Cardiac muscle cell (in vitro differentiated cells and primary cell): ENCODE data around the gene ATAD2B. TPM values are rescaled to one million over a fixed set of nuclear protein-coding genes. Genes with fewer than 3 reads are reported as not detected.

Source experiments
- DNase-seq, 2 donors: peaks; one replicate each; pipeline versions ENCODE4 v3.0.0 to v3.0.0-alpha.2; 2010 to 2017; ENCODE audit warnings: low read depth in 1 of 2, low spot score in 1 of 2
- H3K27ac ChIP-seq: fragments of 200-600 bp; sonication (generic); 2 replicates; pipeline ENCODE4 v1.5.1; 2016
- H3K27me3 ChIP-seq: fragments of 200-600 bp; sonication (generic); 2 replicates; pipeline ENCODE4 v1.6.0; 2016; ENCODE audit warnings: control low read depth
- H3K36me3 ChIP-seq: fragments of 200-600 bp; sonication (generic); 2 replicates; pipeline ENCODE4 v1.5.1; 2016; ENCODE audit warnings: control low read depth
- H3K4me1 ChIP-seq: fragments of 200-600 bp; sonication (generic); 2 replicates; pipeline ENCODE4 v1.8.1; 2017; ENCODE audit warnings: low read depth, mild to moderate bottlenecking, mixed run types
- H3K4me3 ChIP-seq: fragments of 200-600 bp; sonication (generic); 2 replicates; pipeline ENCODE4 v1.5.1; 2016; ENCODE audit warnings: mild to moderate bottlenecking
- H3K9me3 ChIP-seq: fragments of 200-600 bp; sonication (generic); 2 replicates; pipeline ENCODE4 v1.5.1; 2017; ENCODE audit warnings: low read depth, mild to moderate bottlenecking, control low read depth
- CTCF ChIP-seq: IDR thresholded peaks from 2 replicates; pipeline ENCODE4 v1.5.1; 2012; ENCODE audit warnings: low read depth, mild to moderate bottlenecking, low read length
- polyA plus RNA-seq: library from polyadenylated mRNA; unstranded; fragments of >200 nt; fragmentation: Nextera tagmentation; extraction: Ambion mirVana; gene quantifications from 2 replicates; pipeline ENCODE4 v1.2.1, GENCODE V29; 2016
- total RNA-seq: library from RNA; depleted of rRNA; stranded (reverse); fragments of >200 nt; gene quantifications from 2 replicates; pipeline ENCODE4 v1.2.3, GENCODE V29; 2016

The ATAD2B gene
- total and polyA plus RNA-seq, 2 experiments from 2014 or later, result 10.7 to 17.2 TPM

- Histone ChIP-seq H3K4me3 (no peak overlapping the region), H3K36me3 (peaks cover 11% of the 10 kb centered on the region), H3K27me3 (no peaks in the 10 kb centered on the region), H3K9me3 (no peaks in the 10 kb centered on the region), H3K27ac (no peak overlapping the region), H3K4me1 (no peaks in the 10 kb centered on the region)
- no peak for DNase-seq
- TF ChIP-seq CTCF, result no peak
Measured at GRCh38 chr2:23826771-23827170, 100.2 kb downstream of the ATAD2B start.

- peaks cover 18% of the 10 kb centered on the region for H3K36me3 ChIP-seq
- no peak for DNase-seq
- no peak overlapping the region for H3K4me3 ChIP-seq
- no peak overlapping the region for H3K27ac ChIP-seq
- H3K9me3 ChIP-seq, result no peaks in the 10 kb centered on the region
- H3K27me3 ChIP-seq, result no peaks in the 10 kb centered on the region
- H3K4me1 ChIP-seq, result no peaks in the 10 kb centered on the region
- TF ChIP-seq CTCF, result no peak
Measured at GRCh38 chr2:23826040-23826439, 100.9 kb downstream of the ATAD2B start.

- Histone ChIP-seq H3K4me1 (no peaks in the 10 kb centered on the region), H3K27me3 (no peaks in the 10 kb centered on the region), H3K4me3 (no peak overlapping the region), H3K9me3 (no peaks in the 10 kb centered on the region), H3K27ac (no peak overlapping the region), H3K36me3 (peaks cover 18% of the 10 kb centered on the region)
- peak; percentile 69 for TF ChIP-seq CTCF
- DNase-seq, result peak; percentile 57 to 74
Measured at GRCh38 chr2:23824777-23825212, 102.1 kb downstream of the ATAD2B start.

- H3K4me3 ChIP-seq, result no peak overlapping the region
Measured at GRCh38 chr2:23823863-23824262, 103.1 kb downstream of the ATAD2B start.

GRCh38 chr2:23814963-23815362 is 112.0 kb downstream of the ATAD2B start:
- H3K4me1 ChIP-seq, result no peaks in the 10 kb centered on the region
- H3K36me3 ChIP-seq, result peaks cover 3% of the 10 kb centered on the region
- no peak overlapping the region for H3K4me3 ChIP-seq
- H3K27me3 ChIP-seq, result no peaks in the 10 kb centered on the region
- no peak overlapping the region for H3K27ac ChIP-seq
- DNase-seq, result no peak
- TF ChIP-seq CTCF, result no peak
- H3K9me3 ChIP-seq, result no peaks in the 10 kb centered on the region

More at GRCh38 chr2:23823863-23824262, 103.1 kb downstream of the ATAD2B start:
- Histone ChIP-seq H3K27me3 (no peaks in the 10 kb centered on the region), H3K27ac (no peak overlapping the region), H3K4me1 (no peaks in the 10 kb centered on the region), H3K36me3 (peaks cover 16% of the 10 kb centered on the region), H3K9me3 (no peaks in the 10 kb centered on the region)
- DNase-seq, result no peak
- TF ChIP-seq CTCF, result no peak

GRCh38 chr2:23813438-23813837 is 113.5 kb downstream of the ATAD2B start:
- Histone ChIP-seq H3K9me3 (no peaks in the 10 kb centered on the region), H3K36me3 (peaks cover 16% of the 10 kb centered on the region), H3K4me1 (no peaks in the 10 kb centered on the region), H3K4me3 (no peak overlapping the region), H3K27me3 (no peaks in the 10 kb centered on the region), H3K27ac (no peak overlapping the region)
- no peak for DNase-seq
- TF ChIP-seq CTCF, result no peak
